Activated T-helper 2 cell treated with anti-CD3 and anti-CD28 coated beads, Interferon-gamma antibody, Interleukin-2, Interleukin-4, amounts not matched to agents 10 μg/mL and 5 μg/mL and 100 μg/mL, durations not matched to agents 14 hours and 24 hours and 36 hours (primary cell): ENCODE measurements around the gene ORM2. TPM values are rescaled to one million over a fixed set of nuclear protein-coding genes. Genes with fewer than 3 reads are reported as not detected.

Experiments used
- DNase-seq: peaks from one replicate; pipeline ENCODE4 v3.0.0; 2021; ENCODE audit warnings: low spot score
- H3K27ac Mint-ChIP-seq: one replicate; pipeline ENCODE4 v1.8.0; 2021; ENCODE audit warnings: mixed read lengths
- H3K27me3 Mint-ChIP-seq: one replicate; pipeline ENCODE4 v1.8.0; 2021; ENCODE audit warnings: low read depth, mixed read lengths
- H3K36me3 Mint-ChIP-seq: one replicate; pipeline ENCODE4 v1.8.0; 2021; ENCODE audit warnings: low read depth, mixed read lengths
- H3K4me1 Mint-ChIP-seq: one replicate; pipeline ENCODE4 v1.8.0; 2021; ENCODE audit warnings: low read depth, mixed read lengths
- H3K4me3 Mint-ChIP-seq: one replicate; pipeline ENCODE4 v1.8.0; 2021; ENCODE audit warnings: low read depth, mild to moderate bottlenecking, moderate library complexity, mixed read lengths
- H3K9me3 Mint-ChIP-seq: one replicate; pipeline ENCODE4 v1.8.0; 2021; ENCODE audit warnings: mixed read lengths
- intact Hi-C: fragments of 100-400 bp; cut with micrococcal nuclease; formaldehyde crosslinking; loops from one replicate; pipeline ENCODE4 v1.15.1; 2023
- total RNA-seq: library from RNA; stranded (reverse); gene quantifications from 2 replicates; pipeline ENCODE4 v1.2.3, GENCODE V29; 2022

Gene ORM2
- total RNA-seq, 1 donor from 2014 or later = not detected

GRCh38 chr9:114345493-114346065, 15.9 kb downstream of the ORM2 start:
- intact Hi-C loops = loop anchor here (5.0 kb wide), 1 partner anchor 142 kb away; no protein-coding TSS in a partner anchor
- peak overlapping the region; percentile 40 for H3K27ac Mint-ChIP-seq

GRCh38 chr9:114346146-114346545, 16.5 kb downstream of the ORM2 start:
- no peak for DNase-seq
- Mint-ChIP-seq H3K9me3 (no peaks in the 10 kb centered on the region), H3K36me3 (peaks cover 92% of the 10 kb centered on the region), H3K27me3 (no peaks in the 10 kb centered on the region), H3K4me1 (peaks cover 43% of the 10 kb centered on the region), H3K27ac (no peak overlapping the region), H3K4me3 (no peak overlapping the region)
- intact Hi-C loops = loop anchor here (5.0 kb wide), 1 partner anchor 141 kb away; no protein-coding TSS in a partner anchor

More at GRCh38 chr9:114345493-114346065, 15.9 kb downstream of the ORM2 start:
- peaks cover 92% of the 10 kb centered on the region for H3K36me3 Mint-ChIP-seq
- H3K27me3 Mint-ChIP-seq = no peaks in the 10 kb centered on the region
- no peak overlapping the region for H3K4me3 Mint-ChIP-seq
- no peak for DNase-seq
- H3K4me1 Mint-ChIP-seq = peaks cover 40% of the 10 kb centered on the region
- no peaks in the 10 kb centered on the region for H3K9me3 Mint-ChIP-seq

- intact Hi-C loops = loop anchor here (5.0 kb wide), 1 partner anchor 140 kb away; no protein-coding TSS in a partner anchor
- Mint-ChIP-seq H3K27me3 (no peaks in the 10 kb centered on the region), H3K9me3 (no peaks in the 10 kb centered on the region), H3K4me1 (peaks cover 45% of the 10 kb centered on the region), H3K4me3 (no peak overlapping the region), H3K27ac (peak overlapping the region; percentile 93), H3K36me3 (peaks cover 88% of the 10 kb centered on the region)
- DNase-seq = no peak
Observed at GRCh38 chr9:114347675-114348074, 18.0 kb downstream of the ORM2 start.

- Mint-ChIP-seq H3K27me3 (no peaks in the 10 kb centered on the region), H3K4me3 (no peak overlapping the region), H3K36me3 (peaks cover 88% of the 10 kb centered on the region), H3K4me1 (peaks cover 44% of the 10 kb centered on the region), H3K27ac (peak overlapping the region; percentile 93), H3K9me3 (no peaks in the 10 kb centered on the region)
- no peak for DNase-seq
- intact Hi-C loops = loop anchor here (5.0 kb wide), 1 partner anchor 139 kb away; no protein-coding TSS in a partner anchor
Observed at GRCh38 chr9:114348261-114348905, 18.7 kb downstream of the ORM2 start.

GRCh38 chr9:114348906-114349482, 19.3 kb downstream of the ORM2 start:
- Mint-ChIP-seq H3K27ac (peak overlapping the region; percentile 93), H3K36me3 (peaks cover 87% of the 10 kb centered on the region), H3K27me3 (no peaks in the 10 kb centered on the region), H3K4me3 (peak overlapping the region; percentile 5), H3K9me3 (no peaks in the 10 kb centered on the region), H3K4me1 (peaks cover 44% of the 10 kb centered on the region)
- peak; percentile 50 for DNase-seq
- intact Hi-C loops = loop anchor here (1.0 to 5.0 kb wide), 4 partner anchors 14 to 138 kb away; no protein-coding TSS in a partner anchor

GRCh38 chr9:114349713-114350480, 20.2 kb downstream of the ORM2 start:
- intact Hi-C loops = loop anchor here (1.0 to 5.0 kb wide), 4 partner anchors 13 to 137 kb away; no protein-coding TSS in a partner anchor
- Mint-ChIP-seq H3K4me3 (no peak overlapping the region), H3K4me1 (peaks cover 44% of the 10 kb centered on the region), H3K9me3 (no peaks in the 10 kb centered on the region), H3K36me3 (peaks cover 78% of the 10 kb centered on the region), H3K27me3 (no peaks in the 10 kb centered on the region), H3K27ac (peak overlapping the region; percentile 93)
- no peak for DNase-seq

- Mint-ChIP-seq H3K27me3 (no peaks in the 10 kb centered on the region), H3K4me3 (no peak overlapping the region), H3K9me3 (no peaks in the 10 kb centered on the region), H3K4me1 (peaks cover 44% of the 10 kb centered on the region), H3K27ac (peak overlapping the region; percentile 93), H3K36me3 (peaks cover 71% of the 10 kb centered on the region)
- intact Hi-C loops = no loop called here
- DNase-seq = no peak
Observed at GRCh38 chr9:114350636-114351401, 21.1 kb downstream of the ORM2 start.

- intact Hi-C loops = no loop called here
- peaks cover 69% of the 10 kb centered on the region for H3K36me3 Mint-ChIP-seq
- H3K27ac Mint-ChIP-seq = peak overlapping the region; percentile 38
- H3K4me1 Mint-ChIP-seq = peaks cover 42% of the 10 kb centered on the region
- DNase-seq = no peak
- no peaks in the 10 kb centered on the region for H3K27me3 Mint-ChIP-seq
- H3K4me3 Mint-ChIP-seq = no peak overlapping the region
- H3K9me3 Mint-ChIP-seq = no peaks in the 10 kb centered on the region
Observed at GRCh38 chr9:114351932-114352331, 22.3 kb downstream of the ORM2 start.

- H3K36me3 Mint-ChIP-seq = peaks cover 67% of the 10 kb centered on the region
- H3K9me3 Mint-ChIP-seq = no peaks in the 10 kb centered on the region
Observed at GRCh38 chr9:114355821-114356220, 26.2 kb downstream of the ORM2 start.

GRCh38 chr9:114356792-114357191, 27.1 kb downstream of the ORM2 start:
- Mint-ChIP-seq H3K27ac (peak overlapping the region; percentile 57), H3K4me1 (peaks cover 26% of the 10 kb centered on the region), H3K4me3 (no peak overlapping the region), H3K36me3 (peaks cover 70% of the 10 kb centered on the region), H3K27me3 (no peaks in the 10 kb centered on the region), H3K9me3 (no peaks in the 10 kb centered on the region)
- intact Hi-C loops = no loop called here
- DNase-seq = no peak

More at GRCh38 chr9:114355821-114356220, 26.2 kb downstream of the ORM2 start:
- no peaks in the 10 kb centered on the region for H3K27me3 Mint-ChIP-seq
- intact Hi-C loops = no loop called here
- H3K27ac Mint-ChIP-seq = no peak overlapping the region
- no peak overlapping the region for H3K4me3 Mint-ChIP-seq
- DNase-seq = no peak
- H3K4me1 Mint-ChIP-seq = peaks cover 18% of the 10 kb centered on the region

- Mint-ChIP-seq H3K27ac (peak overlapping the region; percentile 26), H3K36me3 (peaks cover 71% of the 10 kb centered on the region), H3K4me3 (no peak overlapping the region), H3K9me3 (no peaks in the 10 kb centered on the region), H3K27me3 (no peaks in the 10 kb centered on the region), H3K4me1 (peaks cover 22% of the 10 kb centered on the region)
- DNase-seq = no peak
- intact Hi-C loops = no loop called here
Observed at GRCh38 chr9:114357360-114357759, 27.7 kb downstream of the ORM2 start.

- intact Hi-C loops = no loop called here
- Mint-ChIP-seq H3K27ac (peak overlapping the region; percentile 25), H3K36me3 (peaks cover 74% of the 10 kb centered on the region), H3K4me1 (peaks cover 23% of the 10 kb centered on the region), H3K9me3 (no peaks in the 10 kb centered on the region), H3K27me3 (no peaks in the 10 kb centered on the region), H3K4me3 (no peak overlapping the region)
- no peak for DNase-seq
Observed at GRCh38 chr9:114357911-114358328, 28.3 kb downstream of the ORM2 start.
